Heart right ventricle (tissue), 16 donors: ENCODE data around the gene GAL3ST1. TPM values are rescaled to one million over a fixed set of nuclear protein-coding genes. Genes with fewer than 3 reads are reported as not detected.

Experiments used
- ATAC-seq, 8 donors: fragments of 200-7000 bp; cut with Tn5 transposase; one replicate each; pipeline ENCODE4 v1.9.1; 2020; ENCODE audit warnings: mild to moderate bottlenecking in 8 of 8, moderate library complexity in 8 of 8, moderate number of reproducible peaks in 1 of 8
- DNase-seq, 2 donors: peaks; one replicate each; pipeline ENCODE4 v3.0.0-alpha.2; 2020
- H3K27ac ChIP-seq, 10 donors: fragments of 200-600 bp; sonication (generic) in 2 of 10; one replicate each; pipeline versions ENCODE4 v1.5.0 to v1.8.0; 2020 to 2022; ENCODE audit warnings: mild to moderate bottlenecking in 3 of 10
- H3K27me3 ChIP-seq, 7 donors: fragments of 200-600 bp; one replicate each; pipeline ENCODE4 v1.8.0; 2021 to 2022; ENCODE audit warnings: mild to moderate bottlenecking in 2 of 7
- H3K36me3 ChIP-seq, 9 donors: fragments of 200-600 bp; sonication (generic) in 1 of 9; one replicate each; pipeline versions ENCODE4 v1.5.0 to v1.8.0; 2020 to 2022; ENCODE audit warnings: mild to moderate bottlenecking in 2 of 9
- H3K4me1 ChIP-seq, 9 donors: fragments of 200-600 bp; sonication (generic) in 1 of 9; one replicate each; pipeline versions ENCODE4 v1.5.0 to v1.8.0; 2020 to 2022; ENCODE audit warnings: mild to moderate bottlenecking in 4 of 9
- H3K4me3 ChIP-seq, 10 donors: fragments of 200-600 bp; sonication (generic) in 2 of 10; one replicate each; pipeline versions ENCODE4 v1.5.0 to v1.8.0; 2020 to 2022; ENCODE audit warnings: mild to moderate bottlenecking in 7 of 10, moderate library complexity in 2 of 10
- H3K9me3 ChIP-seq, 11 donors: fragments of 200-600 bp in 10 of 11; sonication (generic) in 2 of 11; one replicate each; pipeline versions ENCODE4 v1.5.0 to v1.8.0; 2013 to 2022; ENCODE audit warnings: mild to moderate bottlenecking in 2 of 11, control low read depth in 1 of 11, moderate library complexity in 1 of 11
- WGBS, 2 donors: extraction: QIAGEN DNeasy Blood & Tissue Kit; methylation state at CpG; one replicate each; pipeline ENCODE4 v1.1.7; 2013; ENCODE audit warnings: inconsistent platforms in 1 of 2; 5-methylcytosine and 5-hydroxymethylcytosine counted together
- intact Hi-C, 10 donors: fragments of 100-400 bp; cut with DNase I; formaldehyde crosslinking; loops; one replicate each; pipeline versions ENCODE4 v1.11.1 to v1.14.2; 2022
- polyA plus RNA-seq, 2 donors: library from polyadenylated mRNA; stranded (reverse); fragments of 200-250 nt; gene quantifications; one replicate each; pipeline ENCODE4 v1.2.3, GENCODE V29; 2013
- total RNA-seq, 10 donors: library from RNA; stranded (reverse); fragmentation: NEBNext Ultra II Directional in 3 of 10; extraction: Animal tissue kit (Norgen Biotek cat#: 25700) in 3 of 10; gene quantifications; one replicate each; pipeline versions ENCODE4 v1.2.1 to v1.2.4, GENCODE V29; 2021 to 2023
- TF ChIP-seq, protein P1 (sequence below), 9 donors: fragments of 200-600 bp; sonication (generic) in 2 of 9; IDR thresholded peaks; one replicate each; pipeline versions ENCODE4 v1.5.0 to v1.8.0; 2021 to 2022; ENCODE audit warnings: antibody characterized with exemption in 9 of 9, mild to moderate bottlenecking in 5 of 9, moderate library complexity in 1 of 9
- donor health status: Arrhythmogenic right ventricular cardiomyopathy.
- donor health status: ischemic (EF 13 %, LVEDD 7.1; RV severe dilation, severe dysfunction).
- donor health status: healthy with polysubstance abuse.
- donor health status: DM: no; HTN: yes; CAD: no.
- donor health status: DM: no; HTN: no; CAD: no.
- donor health status: ischemic (EF 25% LVEDD 6.9; RV normal size, moderate dysfunction).
- donor health status: ischemic (EF 25% LVEDD 5.7; RV mildly dilated, moderate dysfunction).
- donor health status: healthy.
- donor health status: DM: yes; HTN: yes; CAD: no.
- donor health status: Ischemic cardiomyopathy.
- donor health status: ischemic (EF 35%, LVEDD 5.7; RV mildly dilated, moderate dysfunction).
- donor health status: nonischemic (EF 11% LVEDD 7.7; RV severe dilation, severe dysfunction).
- donor health status: DM: yes; HTN: yes; CAD: no.
- donor health status: PGD.
- donor health status: ischemic (EF 29% LVEDD 5.4; RV normal size, mild dysfunction).
- donor health status: nonischemic (EF 23%, LVEDD 6.1; RV moderate dilation, normal function).

GAL3ST1 gene
- total and polyA plus RNA-seq, 12 donors, result 0.22 to 0.49 (median 0.28) TPM; not detected in 8

GRCh38 chr22:30610299-30610698 is 35.8 kb upstream of the GAL3ST1 start:
- Histone ChIP-seq H3K27me3 (no peaks in the 10 kb centered on the region), H3K9me3 (no peaks in the 10 kb centered on the region), H3K4me1 (peaks cover 6 to 56% (median 42%) of the 10 kb centered on the region in 9 donors), H3K4me3 (no peak overlapping the region), H3K36me3 (peaks cover 0 to 50% (median 0%) of the 10 kb centered on the region in 9 donors), H3K27ac (peak overlapping the region in 3 of 10 donors; percentile 51 to 84 (median 78))
- WGBS, 2 donors, result 72 to 77% methylated on average over 7 of the region's 7 CpGs
- TF ChIP-seq, protein P1, sequence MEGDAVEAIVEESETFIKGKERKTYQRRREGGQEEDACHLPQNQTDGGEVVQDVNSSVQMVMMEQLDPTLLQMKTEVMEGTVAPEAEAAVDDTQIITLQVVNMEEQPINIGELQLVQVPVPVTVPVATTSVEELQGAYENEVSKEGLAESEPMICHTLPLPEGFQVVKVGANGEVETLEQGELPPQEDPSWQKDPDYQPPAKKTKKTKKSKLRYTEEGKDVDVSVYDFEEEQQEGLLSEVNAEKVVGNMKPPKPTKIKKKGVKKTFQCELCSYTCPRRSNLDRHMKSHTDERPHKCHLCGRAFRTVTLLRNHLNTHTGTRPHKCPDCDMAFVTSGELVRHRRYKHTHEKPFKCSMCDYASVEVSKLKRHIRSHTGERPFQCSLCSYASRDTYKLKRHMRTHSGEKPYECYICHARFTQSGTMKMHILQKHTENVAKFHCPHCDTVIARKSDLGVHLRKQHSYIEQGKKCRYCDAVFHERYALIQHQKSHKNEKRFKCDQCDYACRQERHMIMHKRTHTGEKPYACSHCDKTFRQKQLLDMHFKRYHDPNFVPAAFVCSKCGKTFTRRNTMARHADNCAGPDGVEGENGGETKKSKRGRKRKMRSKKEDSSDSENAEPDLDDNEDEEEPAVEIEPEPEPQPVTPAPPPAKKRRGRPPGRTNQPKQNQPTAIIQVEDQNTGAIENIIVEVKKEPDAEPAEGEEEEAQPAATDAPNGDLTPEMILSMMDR (IDR thresholded peaks at IDR 0.05), result no peak
- DNase-seq (no peak), ATAC-seq (no peak)
- intact Hi-C loops, result no loop called here

DNA sequence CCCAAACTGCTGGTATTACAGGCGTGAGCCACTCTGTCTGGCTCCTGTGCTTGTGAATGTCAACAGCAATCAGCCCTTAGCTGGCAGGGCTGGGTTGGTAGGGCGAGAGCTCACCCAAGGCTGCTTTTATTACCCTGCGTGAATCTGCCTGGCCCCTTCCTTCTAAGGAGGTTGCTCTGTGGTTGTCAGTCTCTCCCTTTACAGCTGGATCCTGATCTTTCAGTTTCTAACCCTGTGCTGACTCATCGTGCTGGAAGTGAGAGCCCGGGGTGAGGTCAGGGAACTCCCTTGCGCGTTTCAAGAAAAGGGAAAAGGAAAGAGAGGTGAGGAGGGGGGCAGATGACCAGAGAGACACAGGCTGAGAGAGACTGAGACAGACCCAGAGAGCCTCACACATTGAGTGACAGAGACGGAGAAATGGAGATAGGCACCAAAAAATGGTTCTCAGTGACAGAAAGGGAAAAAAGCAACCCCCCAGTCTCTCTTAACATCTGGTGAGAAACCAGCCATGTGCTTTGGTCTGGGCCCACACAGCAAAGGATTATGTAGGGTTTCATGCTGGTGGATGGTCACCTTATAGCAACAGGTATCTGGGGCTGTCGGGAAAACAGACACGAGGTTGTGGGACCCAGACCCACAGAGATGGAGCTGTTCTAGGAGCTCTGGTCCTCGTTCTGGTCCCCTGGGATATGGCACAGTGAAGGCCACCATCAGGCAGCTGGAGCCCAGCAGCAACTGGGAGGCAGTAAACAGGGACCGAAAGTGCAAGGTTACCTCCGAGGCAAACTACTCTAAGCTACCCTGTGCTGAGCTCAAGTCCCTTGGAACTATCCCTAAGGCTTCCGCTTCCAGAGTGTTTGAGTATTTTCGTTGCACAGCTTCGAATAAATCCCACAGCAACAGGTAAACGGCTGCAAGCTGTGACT is 35.1 kb upstream of the GAL3ST1 start:
- Histone ChIP-seq H3K27me3 (no peaks in the 10 kb centered on the region), H3K4me3 (peak overlapping the region in 6 of 10 donors; percentile 7 to 56 (median 18)), H3K27ac (peak overlapping the region in 9 of 10 donors; percentile 37 to 84 (median 72)), H3K36me3 (peaks cover 0 to 44% (median 0%) of the 10 kb centered on the region in 9 donors), H3K4me1 (peaks cover 6 to 58% (median 42%) of the 10 kb centered on the region in 9 donors), H3K9me3 (no peaks in the 10 kb centered on the region)
- intact Hi-C loops, result no loop called here
- 62 to 70% methylated on average over 17 of the region's 17 CpGs for WGBS, 2 donors
- peak in 7 of 8 donors; percentile 8 to 74 (median 51) for ATAC-seq
- peak in 1 of 2 donors; percentile 59 for DNase-seq
- TF ChIP-seq, protein P1 (IDR thresholded peaks at IDR 0.05), result no peak

DNA sequence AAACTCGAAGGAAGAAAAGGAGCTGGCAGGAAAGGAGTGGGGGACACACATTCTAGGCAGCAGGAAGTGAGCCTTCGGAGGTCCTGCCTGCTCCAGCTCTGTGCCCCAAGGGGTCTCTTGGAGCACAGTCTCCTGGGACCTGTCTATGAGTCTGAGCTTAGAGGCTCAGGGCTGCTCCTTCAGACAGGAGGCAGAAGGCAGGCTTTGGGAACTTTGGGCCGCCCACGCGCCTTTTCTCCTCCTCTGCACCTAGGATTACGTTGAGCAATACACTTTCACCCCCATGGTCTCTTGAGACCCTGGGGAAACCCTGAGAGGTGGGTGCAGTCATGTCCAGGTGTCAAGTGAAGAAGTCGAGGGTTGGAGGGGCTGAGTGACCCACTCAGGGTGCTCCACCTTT is 33.5 kb upstream of the GAL3ST1 start:
- Histone ChIP-seq H3K27me3 (no peaks in the 10 kb centered on the region), H3K9me3 (no peaks in the 10 kb centered on the region), H3K27ac (peak overlapping the region; percentile 43 to 92 (median 82)), H3K36me3 (peaks cover 0 to 34% (median 0%) of the 10 kb centered on the region in 9 donors), H3K4me1 (peaks cover 6 to 58% (median 42%) of the 10 kb centered on the region in 9 donors), H3K4me3 (peak overlapping the region in 9 of 10 donors; percentile 52 to 88 (median 68))
- 71 to 76% methylated on average over 7 of the region's 7 CpGs for WGBS, 2 donors
- ATAC-seq (no peak), DNase-seq (no peak)
- intact Hi-C loops, result loop anchor here in 1 of 10 donors (2.0 kb wide), 1 partner anchor 27 kb away; the partner anchor contains the start of gene SLC35E4
- TF ChIP-seq, protein P1 (IDR thresholded peaks at IDR 0.05), result no peak

DNA sequence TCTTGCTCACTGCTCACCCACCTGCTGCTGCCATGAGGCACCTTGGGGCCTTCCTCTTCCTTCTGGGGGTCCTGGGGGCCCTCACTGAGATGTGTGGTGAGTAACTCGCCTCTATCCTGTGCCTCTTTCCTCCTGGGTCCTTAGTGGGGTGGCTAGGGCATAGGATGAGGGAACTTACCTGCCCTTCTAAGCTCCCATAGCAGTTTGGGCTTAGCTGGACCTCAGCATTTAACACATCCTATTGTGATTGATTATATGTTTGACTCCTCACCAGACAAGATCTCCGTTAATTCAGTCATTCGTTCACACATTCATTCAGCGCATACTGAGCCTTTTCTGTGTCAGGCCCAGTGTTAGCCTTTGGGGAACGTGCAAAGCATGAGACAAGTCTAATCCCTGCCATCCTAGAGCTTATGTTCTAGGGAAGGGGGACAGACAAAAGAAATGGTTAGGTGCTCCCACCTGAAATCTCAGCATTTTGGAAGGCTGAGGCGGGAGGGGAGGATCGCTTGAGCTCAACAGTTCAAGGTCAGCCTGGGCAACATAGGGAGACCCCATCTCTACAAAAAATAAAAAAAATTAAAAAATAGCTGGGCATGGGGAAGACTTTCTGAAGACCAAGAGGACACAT is 33.0 kb upstream of the GAL3ST1 start:
- no peaks in the 10 kb centered on the region for H3K27me3 ChIP-seq
- ATAC-seq (peak in 2 of 8 donors; percentile 3 to 5), DNase-seq (no peak)
- no peaks in the 10 kb centered on the region for H3K9me3 ChIP-seq
- TF ChIP-seq, protein P1 (IDR thresholded peaks at IDR 0.05), result no peak
- 76% methylated on average over 7 of the region's 7 CpGs for whole genome bisulfite sequencing, 2 donors
- H3K27ac ChIP-seq, result peak overlapping the region; percentile 65 to 92 (median 84)
- peaks cover 6 to 58% (median 42%) of the 10 kb centered on the region in 9 donors for H3K4me1 ChIP-seq
- H3K36me3 ChIP-seq, result peaks cover 0 to 29% (median 0%) of the 10 kb centered on the region in 9 donors
- H3K4me3 ChIP-seq, result peak overlapping the region; percentile 29 to 88 (median 66)
- intact Hi-C loops, result loop anchor here in 1 of 10 donors (2.0 kb wide), 1 partner anchor 27 kb away; the partner anchor contains the start of gene SLC35E4
